HepG2 (cell line): ENCODE results near the gene CCND1. TPM values are rescaled to one million over a fixed set of nuclear protein-coding genes. Genes with fewer than 3 reads are reported as not detected.
A peak's percentile ranks its signal among the peaks of the same experiment; 100 is the strongest.

ENCODE experiments used
- ATAC-seq: fragments of 200-7000 bp; cut with Tn5 transposase; 3 replicates; pipeline ENCODE4 v1.9.1; 2020; ENCODE audit warnings: mild to moderate bottlenecking, moderate library complexity
- BruUV-seq: library from RNA; stranded (reverse); fragments of 400-500 nt; replicated peaks from 2 replicates; lab custom pipeline; 2021; lab: Mats Ljungman, UMichigan
- CTCF ChIA-PET: fragments of 300-600 bp; formaldehyde crosslinking; extraction: SDS; loops from one replicate; lab custom pipeline; 2021; ENCODE audit warnings: low total read pairs, inconsistent platforms, low intra/inter-chr PET ratio; lab: Yijun Ruan, JAX
- POLR2A ChIA-PET: fragments of 350-600 bp; sonication (Branson Sonifier 250); formaldehyde crosslinking; loops from one replicate; lab custom pipeline; 2020; ENCODE audit warnings: antibody characterized with exemption, inconsistent platforms; lab: Yijun Ruan, JAX
- DNase-seq: peaks from one replicate; pipeline ENCODE4 v3.0.0-alpha.2; 2015; ENCODE audit warnings: low spot score
- FAIRE-seq: peaks from 3 replicates; lab custom pipeline; 2011; peaks lifted over from hg19 to GRCh38; lab: Jason Lieb, UNC
- H2AFZ ChIP-seq: one replicate; pipeline ENCODE4 v1.6.1; 2011; ENCODE audit warnings: low read length, inconsistent platforms
- H3K27ac ChIP-seq: fragments of 300-600 bp; 3 replicates; pipeline ENCODE4 v1.8.0; 2011; ENCODE audit warnings: mixed run types, mild to moderate bottlenecking, mixed read lengths, low read length, inconsistent platforms; ENCODE audit not compliant: insufficient read depth; ENCODE audit errors: extremely low read length
- H3K27me3 ChIP-seq, 2 experiments: fragments of 200-600 bp in 1 of 2; 2 replicates in 1 of 2; 3 replicates in 1 of 2; pipeline versions ENCODE4 v1.6.0 to v1.8.0; 2011; ENCODE audit warnings: low read length in 2 of 2, mild to moderate bottlenecking in 2 of 2, moderate library complexity in 2 of 2, inconsistent platforms in 1 of 2; ENCODE audit not compliant: insufficient read depth in 2 of 2, control insufficient read depth in 1 of 2
- H3K36me3 ChIP-seq, 2 experiments: fragments of 200-600 bp in 1 of 2; replicated peaks in 1 of 2; 2 replicates in 1 of 2; 3 replicates in 1 of 2; pipeline versions ENCODE4 v1.5.1 to v1.8.0; 2011; ENCODE audit warnings: low read length in 2 of 2, inconsistent platforms in 1 of 2; ENCODE audit not compliant: insufficient read depth in 2 of 2, control insufficient read depth in 1 of 2
- H3K4me1 ChIP-seq: 2 replicates; pipeline ENCODE4 v1.5.1; 2012; ENCODE audit warnings: low read length, inconsistent platforms; ENCODE audit not compliant: insufficient read depth
- H3K4me2 ChIP-seq: 2 replicates; pipeline ENCODE4 v1.6.0; 2011; ENCODE audit warnings: low read depth, low read length, inconsistent platforms
- H3K4me3 ChIP-seq, 3 experiments: fragments of 200-600 bp in 1 of 3; sonication (generic), shearing (Covaris generic) in 1 of 3; replicated peaks in 1 of 3; 2 replicates each; pipeline ENCODE4 v1.5.1; 2011 to 2016; ENCODE audit warnings: low read length in 3 of 3, inconsistent platforms in 2 of 3, low read depth in 2 of 3, mild to moderate bottlenecking in 2 of 3, control low read depth in 1 of 3, mixed read lengths in 1 of 3; ENCODE audit not compliant: insufficient read depth in 1 of 3
- H3K79me2 ChIP-seq: one replicate; pipeline ENCODE4 v1.6.1; 2011; ENCODE audit warnings: low read length, inconsistent platforms; ENCODE audit not compliant: insufficient read depth
- H3K9ac ChIP-seq: 2 replicates; pipeline ENCODE4 v1.6.0; 2011; ENCODE audit warnings: mild to moderate bottlenecking, low read depth, low read length, inconsistent platforms; ENCODE audit not compliant: insufficient read depth
- H3K9me3 ChIP-seq: 2 replicates; pipeline ENCODE4 v1.5.1; 2012; ENCODE audit warnings: mild to moderate bottlenecking, low read length
- H4K20me1 ChIP-seq: 2 replicates; pipeline ENCODE4 v1.6.0; 2011; ENCODE audit warnings: inconsistent platforms, mild to moderate bottlenecking, low read length, moderate library complexity; ENCODE audit not compliant: insufficient read depth
- EED ChIP-seq: sonication (generic); formaldehyde crosslinking; IDR thresholded peaks from 2 replicates; pipeline ENCODE4 v1.5.0; 2020; ENCODE audit warnings: mild to moderate bottlenecking, missing genetic modification reagents
- GATAD1 ChIP-seq: IDR thresholded peaks from 2 replicates; pipeline ENCODE4 v1.6.1; 2016; ENCODE audit warnings: missing genetic modification reagents, missing compliant biosample characterization
- HCFC1 ChIP-seq: fragments of 150-350 bp; IDR thresholded peaks from 2 replicates; pipeline ENCODE4 v1.6.1; 2014; ENCODE audit warnings: low read depth, low read length
- KLF13 ChIP-seq: sonication (generic); formaldehyde crosslinking; IDR thresholded peaks from 2 replicates; pipeline ENCODE4 v1.4.0; 2020; ENCODE audit warnings: mild to moderate bottlenecking, missing genetic modification reagents
- NFYB ChIP-seq: sonication (generic); formaldehyde crosslinking; IDR thresholded peaks from 2 replicates; pipeline ENCODE4 v1.4.0; 2020; ENCODE audit warnings: missing genetic modification reagents
- NFYC ChIP-seq: IDR thresholded peaks from 2 replicates; pipeline ENCODE4 v1.6.1; 2016; ENCODE audit warnings: missing genetic modification reagents, missing compliant biosample characterization
- PAX8 ChIP-seq: sonication (generic); formaldehyde crosslinking; IDR thresholded peaks from 2 replicates; pipeline ENCODE4 v1.8.0; 2022; ENCODE audit warnings: mild to moderate bottlenecking, missing genetic modification reagents, borderline replicate concordance
- SSRP1 ChIP-seq: IDR thresholded peaks from 2 replicates; pipeline ENCODE4 v1.6.1; 2016; ENCODE audit warnings: control low read depth
- TCF7L2 ChIP-seq: IDR thresholded peaks from 2 replicates; pipeline ENCODE4 v1.6.1; 2011; ENCODE audit warnings: mild to moderate bottlenecking, low read depth, low read length, moderate library complexity
- THAP11 ChIP-seq: IDR thresholded peaks from 2 replicates; pipeline ENCODE4 v1.6.1; 2016; ENCODE audit warnings: missing biosample characterization, missing genetic modification reagents
- USF2 ChIP-seq, 2 experiments: sonication (generic) in 1 of 2; formaldehyde crosslinking in 1 of 2; IDR thresholded peaks; 2 replicates each; pipeline versions ENCODE4 v1.5.1 to v1.6.1; 2011 to 2020; ENCODE audit warnings: borderline replicate concordance in 1 of 2, low read depth in 1 of 2, low read length in 1 of 2, mild to moderate bottlenecking in 1 of 2, missing genetic modification reagents in 1 of 2, moderate library complexity in 1 of 2
- WIZ ChIP-seq: sonication (generic); formaldehyde crosslinking; IDR thresholded peaks from 2 replicates; pipeline ENCODE4 v1.5.1; 2020; ENCODE audit warnings: mild to moderate bottlenecking, missing genetic modification reagents
- ZFYVE20 ChIP-seq: sonication (generic); formaldehyde crosslinking; IDR thresholded peaks from 2 replicates; pipeline ENCODE4 v1.8.0; 2023; ENCODE audit warnings: low read depth, mild to moderate bottlenecking, moderate library complexity, missing genetic modification reagents, borderline replicate concordance
- ZNF143 ChIP-seq: sonication (generic); formaldehyde crosslinking; IDR thresholded peaks from 2 replicates; pipeline ENCODE4 v1.4.0; 2020; ENCODE audit warnings: missing genetic modification reagents
- ZNF160 ChIP-seq: sonication (generic); formaldehyde crosslinking; IDR thresholded peaks from 2 replicates; pipeline ENCODE4 v1.8.0; 2022; ENCODE audit warnings: mild to moderate bottlenecking, inconsistent platforms, missing genetic modification reagents
- ZNF263 ChIP-seq: sonication (generic); formaldehyde crosslinking; IDR thresholded peaks from 2 replicates; pipeline ENCODE4 v1.4.0; 2020; ENCODE audit warnings: missing genetic modification reagents
- ZNF333 ChIP-seq: sonication (generic); formaldehyde crosslinking; IDR thresholded peaks from 2 replicates; pipeline ENCODE4 v1.4.0; 2020; ENCODE audit warnings: mild to moderate bottlenecking, missing genetic modification reagents, borderline replicate concordance
- ZNF354B ChIP-seq: sonication (generic); formaldehyde crosslinking; IDR thresholded peaks from 2 replicates; pipeline ENCODE4 v1.8.0; 2022; ENCODE audit warnings: mild to moderate bottlenecking, missing genetic modification reagents
- ZNF570 ChIP-seq: sonication (generic); formaldehyde crosslinking; IDR thresholded peaks from 2 replicates; pipeline ENCODE4 v1.4.0; 2020; ENCODE audit warnings: mild to moderate bottlenecking, missing genetic modification reagents, borderline replicate concordance
- WGBS: methylation state at CpG from one replicate; pipeline ENCODE4 v1.1.6; 2017; ENCODE audit warnings: low lambda C conversion rate; 5-methylcytosine and 5-hydroxymethylcytosine counted together
- in situ Hi-C: cut with HindIII; loops from 2 replicates; pipeline ENCODE4 v1.10.0; 2017; ENCODE audit warnings: low pct_unique_long_range_greater_than_20kb; ENCODE audit not compliant: extremely low pct_ligation_motif_present
- intact Hi-C: fragments of 100-400 bp; cut with micrococcal nuclease; formaldehyde crosslinking; loops from one replicate; pipeline ENCODE4 v1.10.0; 2022; ENCODE audit not compliant: unreplicated experiment
- polyA plus RNA-seq, 8 experiments: library from polyadenylated mRNA; depleted of rRNA in 3 of 8; stranded (reverse) in 7 of 8; unstranded in 1 of 8; fragments of >200 nt; fragmentation: Illumina TruSeq in 4 of 8; extraction: Trizol in 4 of 8; gene quantifications; 2 replicates each; pipeline versions ENCODE4 v1.2.1 to v1.2.3, GENCODE V29; 2011 to 2016; ENCODE audit warnings: low read depth in 4 of 8, missing spikeins in 1 of 8, mixed read lengths in 1 of 8; ENCODE audit not compliant: insufficient read depth in 1 of 8
- total RNA-seq, 5 experiments: library from RNA; depleted of rRNA; stranded (reverse); fragments of >200 nt; fragmentation: Illumina TruSeq; extraction: Trizol; gene quantifications; 2 replicates each; pipeline ENCODE4 v1.2.3, GENCODE V29; 2016; ENCODE audit warnings: low read depth in 1 of 5
- TF ChIP-seq, protein P1 (sequence below): sonication (generic); formaldehyde crosslinking; IDR thresholded peaks from 2 replicates; pipeline ENCODE4 v1.4.0; 2020; ENCODE audit warnings: missing genetic modification reagents

Gene CCND1
- total and polyA plus RNA-seq, 2 of the 13 experiments (the other 11 are each of a cell fraction or from before 2014, with no cell fraction given) = 107 to 136 TPM

GRCh38 chr11:69627551-69627950 is 13.4 kb upstream of the CCND1 start (continued):
- no peak for TF ChIP-seq TCF7L2

DNA sequence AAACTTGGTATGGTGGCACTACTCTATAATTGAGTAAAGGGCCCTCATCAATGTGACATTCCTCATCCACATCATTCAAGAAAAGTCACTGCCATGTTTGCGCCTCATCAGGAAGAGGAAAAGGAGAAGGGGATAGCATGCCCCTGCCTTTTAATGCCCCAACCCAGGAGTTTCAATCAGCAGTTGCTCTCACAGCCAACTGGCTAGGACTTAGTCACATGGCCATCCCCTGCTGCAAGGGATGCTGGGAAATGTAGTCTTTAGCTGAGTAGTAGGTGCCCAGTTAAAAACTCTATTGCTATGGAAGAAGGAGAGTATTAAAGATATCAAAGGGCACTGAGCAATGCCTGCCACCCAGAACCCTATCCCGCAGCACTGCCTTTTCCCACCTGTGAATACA is 10.9 kb upstream of the CCND1 start:
- DNase-seq (no peak), FAIRE-seq (no peak), ATAC-seq (no peak)
- Histone ChIP-seq H3K27ac (no peak overlapping the region), H3K27me3 (peaks cover 0 to 17% of the 10 kb centered on the region in 2 experiments; a peak in 3 of 5 replicates), H3K4me1 (peaks cover 8% of the 10 kb centered on the region), H3K4me2 (no peak overlapping the region), H3K36me3 (no peaks in the 10 kb centered on the region), H3K79me2 (no peaks in the 10 kb centered on the region), H2AFZ (no peak overlapping the region)
- CTCF ChIA-PET = no interaction called here
- WGBS = 79% methylated on average over 2 of the region's 2 CpGs
- intact Hi-C loops = no loop called here
- POLR2A ChIA-PET = no interaction called here
- TF ChIP-seq NFYB (CRISPR knock-in tag) (peak; percentile 47; the same call in 1 of the 2 replicates), ZNF160 (CRISPR knock-in tag) (no peak), PAX8 (CRISPR knock-in tag) (no peak), THAP11 (peak; percentile 93), ZNF263 (CRISPR knock-in tag) (no peak), USF2 (IDR thresholded peaks at IDR 0.05; ENCODE audit: low read depth, low read length) (peak; percentile 8; the same call in 1 of the 2 replicates), USF2 (CRISPR knock-in tag; IDR thresholded peaks at IDR 0.05; ENCODE audit: borderline replicate concordance) (no peak; the same call in 1 of the 2 replicates), SSRP1 (CRISPR knock-in tag) (no peak), EED (CRISPR knock-in tag) (no peak), ZNF333 (CRISPR knock-in tag) (no peak), GATAD1 (CRISPR knock-in tag) (no peak), WIZ (CRISPR knock-in tag) (no peak), ZNF570 (no peak), ZFYVE20 (CRISPR knock-in tag) (no peak), HCFC1 (0 out of 2 replicates have a peak, but pooled peaks have one; percentile 27), ZNF354B (no peak), ZNF143 (CRISPR knock-in tag) (peak; percentile 84), NFYC (CRISPR knock-in tag) (peak; percentile 47), KLF13 (CRISPR knock-in tag) (no peak)
- TF ChIP-seq, protein P1, sequence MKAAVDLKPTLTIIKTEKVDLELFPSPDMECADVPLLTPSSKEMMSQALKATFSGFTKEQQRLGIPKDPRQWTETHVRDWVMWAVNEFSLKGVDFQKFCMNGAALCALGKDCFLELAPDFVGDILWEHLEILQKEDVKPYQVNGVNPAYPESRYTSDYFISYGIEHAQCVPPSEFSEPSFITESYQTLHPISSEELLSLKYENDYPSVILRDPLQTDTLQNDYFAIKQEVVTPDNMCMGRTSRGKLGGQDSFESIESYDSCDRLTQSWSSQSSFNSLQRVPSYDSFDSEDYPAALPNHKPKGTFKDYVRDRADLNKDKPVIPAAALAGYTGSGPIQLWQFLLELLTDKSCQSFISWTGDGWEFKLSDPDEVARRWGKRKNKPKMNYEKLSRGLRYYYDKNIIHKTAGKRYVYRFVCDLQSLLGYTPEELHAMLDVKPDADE (CRISPR knock-in tag) = no peak
- TF ChIP-seq, all 625 proteins: peak for 6
- H4K20me1 ChIP-seq = no peaks in the 10 kb centered on the region
- no peaks in the 10 kb centered on the region for H3K9me3 ChIP-seq
- no peak overlapping the region for H3K9ac ChIP-seq
- BruUV-seq = no TSS peak
- no peak overlapping the region for H3K4me3 ChIP-seq
- in situ Hi-C loops = loop anchor here (25.0 kb wide), 1 partner anchor 193 kb away; no protein-coding TSS in a partner anchor
